OCI-LY7 (cell line): ENCODE data around the gene SIL1. TPM values are rescaled to one million over a fixed set of nuclear protein-coding genes. Genes with fewer than 3 reads are reported as not detected.

Experiments
- BruUV-seq: library from RNA; stranded (reverse); fragments of 400-500 nt; replicated peaks from 2 replicates; lab custom pipeline; 2021; lab: Mats Ljungman, UMichigan
- CTCF ChIA-PET: fragments of 300-600 bp; sonication (Branson Sonifier 250); formaldehyde crosslinking; loops from one replicate; lab custom pipeline; 2022; ENCODE audit warnings: antibody characterized with exemption; ENCODE audit not compliant: unreplicated experiment; lab: Charles Lee
- POLR2A ChIA-PET: fragments of 300-600 bp; sonication (Branson Sonifier 250); formaldehyde crosslinking; loops from one replicate; lab custom pipeline; 2022; ENCODE audit warnings: antibody characterized with exemption; lab: Charles Lee
- DNase-seq: peaks from one replicate; pipeline ENCODE4 v3.0.0-alpha.2; 2015; ENCODE audit warnings: low spot score
- H2AFZ ChIP-seq: fragments of 200-600 bp; sonication (generic), shearing (Covaris generic); 2 replicates; pipeline ENCODE4 v1.6.1; 2014; ENCODE audit warnings: mild to moderate bottlenecking, antibody characterized with exemption, low read length, moderate library complexity
- H3K27ac ChIP-seq: fragments of 200-600 bp; sonication (generic); 2 replicates; pipeline ENCODE4 v1.5.1; 2014; ENCODE audit warnings: mixed run types, low read depth, mild to moderate bottlenecking, moderate library complexity, low read length, inconsistent platforms; ENCODE audit not compliant: poor library complexity, severe bottlenecking
- H3K36me3 ChIP-seq: fragments of 200-600 bp; sonication (generic); 2 replicates; pipeline ENCODE4 v1.6.1; 2014; ENCODE audit warnings: mild to moderate bottlenecking, antibody characterized with exemption, low read length, moderate library complexity, mixed read lengths; ENCODE audit not compliant: insufficient read depth
- H3K4me1 ChIP-seq: fragments of 200-600 bp; sonication (generic); 2 replicates; pipeline ENCODE4 v1.5.1; 2014; ENCODE audit warnings: mild to moderate bottlenecking, low read length; ENCODE audit not compliant: insufficient read depth, poor library complexity, severe bottlenecking
- H3K4me2 ChIP-seq: fragments of 200-600 bp; sonication (generic); 2 replicates; pipeline ENCODE4 v1.6.1; 2014; ENCODE audit warnings: mild to moderate bottlenecking, low read length
- H3K4me3 ChIP-seq: fragments of 200-600 bp; sonication (generic); 2 replicates; pipeline ENCODE4 v1.5.1; 2014; ENCODE audit warnings: mild to moderate bottlenecking, low read depth, low read length; ENCODE audit not compliant: poor library complexity, severe bottlenecking
- H3K79me2 ChIP-seq: fragments of 200-600 bp; sonication (generic); 2 replicates; pipeline ENCODE4 v1.6.1; 2016; ENCODE audit warnings: low read depth, mild to moderate bottlenecking, low read length, moderate library complexity, mixed read lengths; ENCODE audit not compliant: insufficient read depth
- H3K9me2 ChIP-seq: fragments of 200-600 bp; sonication (generic); 2 replicates; pipeline ENCODE4 v1.6.1; 2016; ENCODE audit warnings: mild to moderate bottlenecking, low read length, mixed read lengths; ENCODE audit not compliant: insufficient read depth
- H3K9me3 ChIP-seq: fragments of 200-600 bp; sonication (generic); 2 replicates; pipeline ENCODE4 v1.6.1; 2014; ENCODE audit warnings: mild to moderate bottlenecking, mixed run types, low read length, mixed read lengths
- H4K20me1 ChIP-seq: fragments of 200-600 bp; sonication (generic); 2 replicates; pipeline ENCODE4 v1.6.1; 2014; ENCODE audit warnings: mild to moderate bottlenecking, antibody characterized with exemption, low read length, moderate library complexity, mixed read lengths; ENCODE audit not compliant: insufficient read depth
- CTCF ChIP-seq: fragments of 200-600 bp; sonication (generic); conservative IDR thresholded peaks from 2 replicates; pipeline ENCODE4 v1.5.1; 2014; ENCODE audit warnings: mild to moderate bottlenecking, antibody characterized with exemption, low read length, moderate library complexity, mixed read lengths
- EZH2phosphoT487 ChIP-seq: fragments of 200-600 bp; sonication (generic); IDR thresholded peaks from 2 replicates; pipeline ENCODE4 v1.6.1; 2018; ENCODE audit warnings: low read depth, borderline replicate concordance, mild to moderate bottlenecking, mixed run types, antibody characterized with exemption, low read length, moderate library complexity, mixed read lengths
- intact Hi-C: fragments of 100-400 bp; cut with micrococcal nuclease; formaldehyde crosslinking; loops from one replicate; pipeline ENCODE4 v1.10.0; 2022; ENCODE audit not compliant: unreplicated experiment
- total RNA-seq, 2 experiments: library from RNA; depleted of rRNA in 1 of 2; stranded (reverse); fragments of >200 nt in 1 of 2; shearing (Covaris generic) in 1 of 2; gene quantifications; 2 replicates each; pipeline ENCODE4 v1.2.3, GENCODE V29; 2014 to 2022

The SIL1 gene
- total RNA-seq, 2 experiments from 2014 or later: 9.2 to 22.8 TPM

GRCh38 chr5:139151902-139152301 lies 46.3 kb downstream of the SIL1 start:
- ChIA-PET CTCF (no interaction called here), POLR2A (interaction anchor here (0.6 to 0.7 kb wide), 2 partner anchors 103 to 131 kb away, joined by 4 read pairs; no protein-coding TSS in a partner anchor)
- BruUV-seq: no TSS peak

GRCh38 chr5:139150367-139150999 lies 47.7 kb downstream of the SIL1 start:
- H3K9me3 ChIP-seq: no peaks in the 10 kb centered on the region
- no peaks in the 10 kb centered on the region for H3K4me1 ChIP-seq
- ChIA-PET POLR2A (no interaction called here), CTCF (no interaction called here)
- H3K4me2 ChIP-seq: no peak overlapping the region
- H3K27ac ChIP-seq: no peak overlapping the region
- no peaks in the 10 kb centered on the region for H3K79me2 ChIP-seq
- H3K9me2 ChIP-seq: no peaks in the 10 kb centered on the region
- intact Hi-C loops: no loop called here
- no peak overlapping the region for H2AFZ ChIP-seq
- no TSS peak for BruUV-seq
- H4K20me1 ChIP-seq: no peaks in the 10 kb centered on the region; the same call in 1 of the 2 replicates
- no peaks in the 10 kb centered on the region for H3K36me3 ChIP-seq
- no peak for DNase-seq
- H3K4me3 ChIP-seq: no peak overlapping the region
- no peak for TF ChIP-seq CTCF
- TF ChIP-seq EZH2phosphoT487: no peak

More at GRCh38 chr5:139151902-139152301, 46.3 kb downstream of the SIL1 start:
- no peak overlapping the region for H3K4me3 ChIP-seq
- no peaks in the 10 kb centered on the region; the same call in 1 of the 2 replicates for H4K20me1 ChIP-seq
- H3K9me3 ChIP-seq: no peaks in the 10 kb centered on the region
- H3K79me2 ChIP-seq: no peaks in the 10 kb centered on the region
- H3K9me2 ChIP-seq: no peaks in the 10 kb centered on the region
- H3K27ac ChIP-seq: no peak overlapping the region
- H3K36me3 ChIP-seq: no peaks in the 10 kb centered on the region
- no peak for DNase-seq
- no peak overlapping the region for H2AFZ ChIP-seq
- intact Hi-C loops: no loop called here
- H3K4me1 ChIP-seq: no peaks in the 10 kb centered on the region
- TF ChIP-seq EZH2phosphoT487: no peak
- TF ChIP-seq CTCF: no peak
- H3K4me2 ChIP-seq: no peak overlapping the region

GRCh38 chr5:139149477-139150199 lies 48.5 kb downstream of the SIL1 start:
- CTCF ChIA-PET: no interaction called here
- H2AFZ ChIP-seq: no peak overlapping the region

More at GRCh38 chr5:139149477-139150199, 48.5 kb downstream of the SIL1 start:
- TF ChIP-seq EZH2phosphoT487 (no peak), CTCF (no peak)
- intact Hi-C loops: no loop called here
- no peaks in the 10 kb centered on the region for H3K9me2 ChIP-seq
- H3K4me3 ChIP-seq: no peak overlapping the region
- no TSS peak for BruUV-seq
- no peak overlapping the region for H3K27ac ChIP-seq
- no peaks in the 10 kb centered on the region for H3K4me1 ChIP-seq
- DNase-seq: no peak
- no peaks in the 10 kb centered on the region for H3K9me3 ChIP-seq
- H3K79me2 ChIP-seq: no peaks in the 10 kb centered on the region
- no peaks in the 10 kb centered on the region; the same call in 1 of the 2 replicates for H4K20me1 ChIP-seq
- H3K4me2 ChIP-seq: no peak overlapping the region
- H3K36me3 ChIP-seq: no peaks in the 10 kb centered on the region
- POLR2A ChIA-PET: no interaction called here
